Stimulated activated naive B cell treated with anti-CD40 and anti-IgM and Interleukin-4, amounts not matched to agents 10 μg/mL and 1 μg/mL and 100 μg/mL, for 72 hours (primary cell): ENCODE results near the gene SLC44A3.

Source experiments
- ATAC-seq, 2 donors: fragments of 150-1000 bp; cut with Tn5 transposase; replicated peaks; 2 replicates each; pipeline ENCODE4 v1.10.0; 2021; ENCODE audit warnings: moderate library complexity in 1 of 2
- DNase-seq: peaks from one replicate; pipeline ENCODE4 v3.0.0; 2021
- H3K27ac Mint-ChIP-seq: one replicate; pipeline ENCODE4 v1.8.0; 2022; ENCODE audit warnings: mild to moderate bottlenecking, mixed read lengths
- H3K27me3 Mint-ChIP-seq, 2 donors: one replicate each; pipeline ENCODE4 v1.8.0; 2022; ENCODE audit warnings: mixed read lengths in 2 of 2
- H3K36me3 Mint-ChIP-seq, 2 donors: one replicate each; pipeline ENCODE4 v1.8.0; 2022; ENCODE audit warnings: mixed read lengths in 2 of 2, mild to moderate bottlenecking in 1 of 2
- H3K4me1 Mint-ChIP-seq, 2 donors: one replicate each; pipeline ENCODE4 v1.8.0; 2022; ENCODE audit warnings: mixed read lengths in 2 of 2, mild to moderate bottlenecking in 1 of 2
- H3K4me3 Mint-ChIP-seq, 2 donors: one replicate each; pipeline ENCODE4 v1.8.0; 2022; ENCODE audit warnings: mild to moderate bottlenecking in 2 of 2, mixed read lengths in 2 of 2, moderate library complexity in 1 of 2
- H3K9me3 Mint-ChIP-seq, 2 donors: one replicate each; pipeline ENCODE4 v1.8.0; 2022; ENCODE audit warnings: mixed read lengths in 2 of 2, mild to moderate bottlenecking in 1 of 2

The SLC44A3 gene

DNA sequence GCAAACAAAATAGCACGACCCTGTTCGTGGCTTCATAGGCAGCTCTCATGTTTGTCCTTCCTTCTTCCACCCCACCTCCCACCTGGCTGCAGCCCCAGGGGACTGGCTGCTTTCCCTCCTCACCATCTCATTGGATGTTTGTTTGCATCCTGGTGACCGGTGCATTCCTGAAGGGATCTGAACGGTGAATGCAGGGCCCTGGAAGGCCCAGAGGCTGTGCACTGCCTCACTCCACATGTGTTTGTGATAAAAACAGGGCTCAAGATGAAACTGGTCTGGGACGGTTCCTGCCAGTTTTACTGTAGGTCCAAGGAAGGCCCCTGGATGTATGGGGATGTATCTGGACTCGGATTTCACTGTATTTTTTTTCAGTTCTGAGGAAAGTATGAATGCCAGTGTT, 63.9 kb downstream of the SLC44A3 start:
- ATAC-seq: no peak
- DNase-seq: no peak
- Mint-ChIP-seq H3K27ac (peak overlapping the region; percentile 20), H3K4me3 (no peak overlapping the region), H3K27me3 (no peaks in the 10 kb centered on the region), H3K36me3 (no peaks in the 10 kb centered on the region), H3K4me1 (peaks cover 3 to 8% of the 10 kb centered on the region in 2 donors), H3K9me3 (no peaks in the 10 kb centered on the region)

GRCh38 chr1:94884507-94884906, 64.3 kb downstream of the SLC44A3 start:
- H3K27ac Mint-ChIP-seq: no peak overlapping the region

GRCh38 chr1:94886361-94886760, 66.2 kb downstream of the SLC44A3 start:
- peaks cover 3 to 8% of the 10 kb centered on the region in 2 donors for H3K4me1 Mint-ChIP-seq
- H3K9me3 Mint-ChIP-seq: no peaks in the 10 kb centered on the region
- H3K27me3 Mint-ChIP-seq: no peaks in the 10 kb centered on the region
- H3K4me3 Mint-ChIP-seq: no peak overlapping the region
- H3K36me3 Mint-ChIP-seq: peaks cover 0 to 3% of the 10 kb centered on the region in 2 donors
- H3K27ac Mint-ChIP-seq: no peak overlapping the region
- no peak for DNase-seq
- no peak for ATAC-seq

More at GRCh38 chr1:94884507-94884906, 64.3 kb downstream of the SLC44A3 start:
- DNase-seq: no peak
- peaks cover 3 to 8% of the 10 kb centered on the region in 2 donors for H3K4me1 Mint-ChIP-seq
- no peaks in the 10 kb centered on the region for H3K36me3 Mint-ChIP-seq
- ATAC-seq: no peak
- H3K4me3 Mint-ChIP-seq: no peak overlapping the region
- no peaks in the 10 kb centered on the region for H3K9me3 Mint-ChIP-seq
- no peaks in the 10 kb centered on the region for H3K27me3 Mint-ChIP-seq

DNA sequence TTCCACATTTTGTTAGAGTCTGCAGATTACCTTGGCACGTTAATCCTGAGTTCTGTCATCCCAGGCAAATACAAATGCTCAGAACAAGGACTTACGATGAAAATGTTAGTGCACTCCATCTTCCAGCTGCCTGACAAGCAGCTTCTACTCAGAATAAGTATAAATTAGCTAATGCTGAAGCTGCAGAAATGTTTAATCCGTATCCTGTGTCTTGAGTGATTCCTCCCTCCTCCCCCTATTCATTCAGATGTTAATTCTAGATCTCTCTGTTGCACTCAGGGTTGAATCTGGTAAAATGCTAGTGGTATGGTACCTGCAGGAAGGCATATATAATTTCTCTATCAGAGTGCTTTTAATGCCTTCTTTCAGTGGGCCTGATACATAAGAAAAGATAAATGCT, 66.9 kb downstream of the SLC44A3 start:
- H3K4me1 Mint-ChIP-seq: peaks cover 3 to 8% of the 10 kb centered on the region in 2 donors
- H3K9me3 Mint-ChIP-seq: no peaks in the 10 kb centered on the region
- H3K27me3 Mint-ChIP-seq: no peaks in the 10 kb centered on the region
- peaks cover 0 to 3% of the 10 kb centered on the region in 2 donors for H3K36me3 Mint-ChIP-seq
- no peak for ATAC-seq
- H3K4me3 Mint-ChIP-seq: no peak overlapping the region
- no peak overlapping the region for H3K27ac Mint-ChIP-seq
- no peak for DNase-seq

- no peak overlapping the region for H3K4me3 Mint-ChIP-seq
- H3K9me3 Mint-ChIP-seq: no peaks in the 10 kb centered on the region
- peaks cover 0 to 3% of the 10 kb centered on the region in 2 donors for H3K36me3 Mint-ChIP-seq
- DNase-seq (no peak), ATAC-seq (no peak)
- no peak overlapping the region for H3K27ac Mint-ChIP-seq
- H3K4me1 Mint-ChIP-seq: peaks cover 3 to 8% of the 10 kb centered on the region in 2 donors
- H3K27me3 Mint-ChIP-seq: no peaks in the 10 kb centered on the region
These were observed 67.5 kb downstream of the SLC44A3 start for GRCh38 chr1:94887603-94888171.

- no peak overlapping the region for H3K27ac Mint-ChIP-seq
- peaks cover 0 to 3% of the 10 kb centered on the region in 2 donors for H3K36me3 Mint-ChIP-seq
- no peaks in the 10 kb centered on the region for H3K9me3 Mint-ChIP-seq
- ATAC-seq (no peak), DNase-seq (no peak)
- H3K4me3 Mint-ChIP-seq: no peak overlapping the region
- H3K4me1 Mint-ChIP-seq: peaks cover 3 to 8% of the 10 kb centered on the region in 2 donors
- H3K27me3 Mint-ChIP-seq: no peaks in the 10 kb centered on the region
These were observed 68.0 kb downstream of the SLC44A3 start for GRCh38 chr1:94888201-94888600.

DNA sequence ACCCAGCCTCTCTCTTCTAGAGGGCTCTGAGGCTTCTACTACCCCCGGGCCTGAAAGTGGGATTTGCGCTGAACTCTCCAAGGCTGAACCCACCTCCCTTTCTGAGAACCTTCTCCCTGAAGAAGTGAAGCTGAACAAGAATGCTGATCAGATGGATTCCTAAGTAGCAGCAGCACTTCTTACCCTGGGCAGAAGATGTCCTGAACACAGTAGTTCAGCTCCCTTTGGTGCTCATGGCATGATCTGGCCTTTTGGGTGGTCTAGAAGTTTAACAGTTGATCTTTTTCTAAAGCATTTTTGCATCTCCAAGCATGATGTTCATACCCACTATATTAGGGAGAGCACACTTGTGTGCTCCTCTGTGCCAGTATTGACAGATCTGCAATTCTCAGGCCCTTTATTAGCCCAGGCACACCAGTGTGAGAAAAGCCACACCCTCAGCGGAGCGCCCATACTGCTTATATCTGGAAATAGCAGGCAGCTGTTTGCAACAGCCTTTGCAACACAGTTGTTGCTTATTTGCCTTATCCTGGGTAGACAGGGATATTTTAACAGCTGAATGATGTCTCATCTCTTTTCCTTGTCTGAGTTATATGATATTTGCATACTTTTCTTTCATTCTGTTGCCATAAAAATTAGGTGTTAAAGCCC, 72.6 kb downstream of the SLC44A3 start:
- DNase-seq (no peak), ATAC-seq (no peak)
- Mint-ChIP-seq H3K4me3 (no peak overlapping the region), H3K36me3 (peaks cover 3 to 7% of the 10 kb centered on the region in 2 donors), H3K27me3 (no peaks in the 10 kb centered on the region), H3K4me1 (no peaks in the 10 kb centered on the region), H3K27ac (no peak overlapping the region), H3K9me3 (no peaks in the 10 kb centered on the region)

DNA sequence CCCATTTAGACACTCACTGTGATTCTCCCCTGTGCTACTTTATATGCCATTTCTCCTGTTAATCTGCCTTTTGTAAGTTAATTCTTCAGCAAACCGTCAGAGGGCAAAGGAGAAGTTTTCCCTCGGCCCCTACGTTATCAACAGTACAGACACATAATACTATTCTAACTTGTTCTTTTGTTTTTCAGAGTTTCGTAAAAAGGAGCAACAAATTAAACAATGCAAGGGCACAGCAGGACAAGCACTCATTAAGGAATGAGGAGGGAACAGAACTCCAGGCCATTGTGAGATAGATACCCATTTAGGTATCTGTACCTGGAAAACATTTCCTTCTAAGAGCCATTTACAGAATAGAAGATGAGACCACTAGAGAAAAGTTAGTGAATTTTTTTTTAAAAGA, 74.5 kb downstream of the SLC44A3 start:
- Mint-ChIP-seq H3K4me3 (no peak overlapping the region), H3K4me1 (no peaks in the 10 kb centered on the region), H3K36me3 (peaks cover 3 to 7% of the 10 kb centered on the region in 2 donors), H3K27me3 (no peaks in the 10 kb centered on the region), H3K9me3 (no peaks in the 10 kb centered on the region), H3K27ac (no peak overlapping the region)
- ATAC-seq (no peak), DNase-seq (no peak)

DNA sequence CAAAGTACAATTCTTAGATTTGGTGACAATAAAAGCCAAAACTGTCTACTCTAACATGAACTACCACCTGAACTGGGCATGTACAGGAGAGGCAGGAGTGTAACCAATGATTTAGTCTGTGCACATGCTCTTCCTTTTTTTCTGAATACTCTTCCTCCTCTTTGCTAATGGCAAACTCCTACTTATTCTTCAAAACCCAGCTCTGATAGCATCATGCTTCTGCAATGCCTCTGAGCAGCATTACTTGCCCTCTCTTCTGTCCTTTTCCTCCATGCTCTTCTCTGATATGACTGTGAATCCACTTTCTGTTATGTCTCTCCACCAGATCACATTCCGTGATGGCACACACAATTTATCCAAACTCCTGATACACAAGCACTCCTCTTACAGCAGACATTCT, 75.4 kb downstream of the SLC44A3 start:
- H3K4me3 Mint-ChIP-seq: no peak overlapping the region
- no peaks in the 10 kb centered on the region for H3K4me1 Mint-ChIP-seq
- DNase-seq: no peak
- no peak for ATAC-seq
- H3K27me3 Mint-ChIP-seq: no peaks in the 10 kb centered on the region
- no peak overlapping the region for H3K27ac Mint-ChIP-seq
- H3K36me3 Mint-ChIP-seq: peaks cover 3 to 4% of the 10 kb centered on the region in 2 donors
- H3K9me3 Mint-ChIP-seq: no peaks in the 10 kb centered on the region

- Mint-ChIP-seq H3K4me1 (no peaks in the 10 kb centered on the region), H3K27me3 (no peaks in the 10 kb centered on the region), H3K27ac (no peak overlapping the region), H3K4me3 (no peak overlapping the region), H3K36me3 (peaks cover 3 to 4% of the 10 kb centered on the region in 2 donors), H3K9me3 (no peaks in the 10 kb centered on the region)
- ATAC-seq: no peak
- no peak for DNase-seq
These were observed 78.6 kb downstream of the SLC44A3 start for GRCh38 chr1:94898491-94899385.

DNA sequence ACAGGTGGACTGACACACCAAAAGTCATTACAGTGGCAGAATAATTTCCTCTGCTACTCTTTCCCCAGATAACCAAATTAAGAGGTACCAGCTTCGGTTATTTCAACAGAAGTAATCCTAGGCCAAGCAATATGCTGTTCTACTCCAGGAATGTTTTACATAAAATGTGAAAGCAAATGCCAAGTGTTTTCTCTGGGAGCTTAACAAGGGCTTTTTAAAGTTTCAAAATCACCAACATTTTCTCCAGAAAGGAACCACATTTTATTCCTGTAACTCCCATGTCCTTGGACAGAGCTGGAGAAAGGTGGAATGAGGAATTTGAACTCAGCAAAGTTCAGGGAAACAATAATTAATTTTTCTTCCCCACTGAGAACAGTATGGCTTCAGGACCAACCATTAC, 79.6 kb downstream of the SLC44A3 start:
- Mint-ChIP-seq H3K4me3 (no peak overlapping the region), H3K27me3 (no peaks in the 10 kb centered on the region), H3K4me1 (no peaks in the 10 kb centered on the region), H3K36me3 (peaks cover 3 to 4% of the 10 kb centered on the region in 2 donors), H3K9me3 (no peaks in the 10 kb centered on the region), H3K27ac (no peak overlapping the region)
- DNase-seq: no peak
- no peak for ATAC-seq

DNA sequence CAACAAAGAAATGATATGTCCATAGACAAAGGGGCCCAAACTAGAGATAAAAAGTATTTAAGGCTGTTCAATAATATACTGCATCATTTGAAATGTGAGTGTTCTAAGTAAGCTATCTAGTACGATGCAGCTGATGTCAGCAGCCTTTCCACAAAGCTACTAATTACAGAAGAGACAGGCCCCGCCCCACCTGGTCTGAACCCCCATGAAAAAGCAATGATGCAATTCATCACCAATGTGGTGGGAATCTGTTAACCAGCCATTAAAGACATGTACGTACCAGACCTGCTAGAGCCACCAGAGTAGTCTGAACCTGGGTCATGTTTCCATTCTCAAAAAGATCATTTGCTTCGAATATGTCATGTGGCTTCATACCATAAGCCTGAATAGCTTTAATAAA, 81.7 kb downstream of the SLC44A3 start:
- Mint-ChIP-seq H3K9me3 (no peaks in the 10 kb centered on the region), H3K27me3 (no peaks in the 10 kb centered on the region), H3K4me1 (no peaks in the 10 kb centered on the region), H3K27ac (no peak overlapping the region), H3K36me3 (no peaks in the 10 kb centered on the region), H3K4me3 (no peak overlapping the region)
- ATAC-seq: no peak
- DNase-seq: no peak

GRCh38 chr1:94903280-94904009, 83.3 kb downstream of the SLC44A3 start:
- H3K27me3 Mint-ChIP-seq: no peaks in the 10 kb centered on the region
- ATAC-seq: no peak
- peaks cover 2 to 6% of the 10 kb centered on the region in 2 donors for H3K36me3 Mint-ChIP-seq

GRCh38 chr1:94905207-94905606, 85.0 kb downstream of the SLC44A3 start:
- Mint-ChIP-seq H3K27ac (no peak overlapping the region), H3K9me3 (no peaks in the 10 kb centered on the region), H3K4me3 (no peak overlapping the region), H3K4me1 (no peaks in the 10 kb centered on the region), H3K27me3 (peaks cover 0 to 3% of the 10 kb centered on the region in 2 donors), H3K36me3 (peaks cover 2 to 6% of the 10 kb centered on the region in 2 donors)
- DNase-seq (no peak), ATAC-seq (no peak)

More at GRCh38 chr1:94903280-94904009, 83.3 kb downstream of the SLC44A3 start:
- DNase-seq: no peak
- Mint-ChIP-seq H3K27ac (no peak overlapping the region), H3K4me3 (no peak overlapping the region), H3K4me1 (no peaks in the 10 kb centered on the region), H3K9me3 (no peaks in the 10 kb centered on the region)
